Uterus (tissue), 4 donors: Measurements from ENCODE around the gene UBTFL1. TPM values are rescaled to one million over a fixed set of nuclear protein-coding genes. Genes with fewer than 3 reads are reported as not detected.

ENCODE experiments used
- DNase-seq, 2 donors: peaks; one replicate each; pipeline ENCODE4 v3.0.0-alpha.2; 2019 to 2020
- H3K27ac ChIP-seq, 2 donors: fragments of 200-600 bp; sonication (generic); 1 replicate in 1 of 2; 2 replicates in 1 of 2; pipeline ENCODE4 v1.5.1; 2016 to 2018
- H3K27me3 ChIP-seq, 2 donors: fragments of 200-600 bp; sonication (generic); one replicate each; pipeline ENCODE4 v1.5.1; 2018 to 2019; ENCODE audit warnings: control low read depth in 1 of 2
- H3K36me3 ChIP-seq, 2 donors: fragments of 200-600 bp; sonication (generic); one replicate each; pipeline ENCODE4 v1.5.1; 2019; ENCODE audit warnings: control low read depth in 1 of 2
- H3K4me1 ChIP-seq, 2 donors: fragments of 200-600 bp; sonication (generic); one replicate each; pipeline ENCODE4 v1.5.1; 2018 to 2019; ENCODE audit warnings: control low read depth in 1 of 2
- H3K4me3 ChIP-seq, 2 donors: fragments of 200-600 bp; sonication (generic); 1 replicate in 1 of 2; 2 replicates in 1 of 2; pipeline ENCODE4 v1.5.1; 2018 to 2019; ENCODE audit warnings: mild to moderate bottlenecking in 1 of 2
- H3K9me3 ChIP-seq, 2 donors: fragments of 200-600 bp; sonication (generic); one replicate each; pipeline ENCODE4 v1.5.1; 2019; ENCODE audit warnings: control low read depth in 1 of 2
- POLR2A ChIP-seq, 2 donors: fragments of 450-650 bp; IDR thresholded peaks; one replicate each; pipeline ENCODE4 v1.6.1; 2016; ENCODE audit warnings: antibody characterized with exemption in 2 of 2, mild to moderate bottlenecking in 1 of 2, moderate library complexity in 1 of 2
- intact Hi-C: fragments of 100-400 bp; cut with DNase I; formaldehyde crosslinking; loops from one replicate; pipeline ENCODE4 v1.15.1; 2023; ENCODE audit warnings: low total_unique reads
- small RNA-seq: library from RNA; depleted of rRNA; stranded (forward); fragments of <200 nt; gene quantifications from one replicate; pipeline ENCODE3, GENCODE V24; 2016
- total RNA-seq, 4 donors: library from RNA; depleted of rRNA in 3 of 4; stranded (reverse); fragments of >200 nt in 3 of 4; gene quantifications; one replicate each; pipeline versions ENCODE4 v1.1.0 to v1.2.4, GENCODE V29; 2014 to 2023
- TF ChIP-seq, protein P1 (sequence below), 4 experiments: fragments of 200-600 bp in 2 of 4; fragments of 450-650 bp in 2 of 4; sonication (generic) in 2 of 4; IDR thresholded peaks; one replicate each; pipeline ENCODE4 v1.5.1; 2016 to 2019; ENCODE audit warnings: antibody characterized with exemption in 4 of 4, mild to moderate bottlenecking in 2 of 4, moderate library complexity in 1 of 4
- donor health status: DM: yes; HTN: yes; CAD: no.

The UBTFL1 gene
- total RNA-seq, 4 donors from 2014 or later, result not detected

GRCh38 chr11:90135016-90135415 lies 49.3 kb downstream of the UBTFL1 start:
- no peak for DNase-seq
- TF ChIP-seq, protein P1, sequence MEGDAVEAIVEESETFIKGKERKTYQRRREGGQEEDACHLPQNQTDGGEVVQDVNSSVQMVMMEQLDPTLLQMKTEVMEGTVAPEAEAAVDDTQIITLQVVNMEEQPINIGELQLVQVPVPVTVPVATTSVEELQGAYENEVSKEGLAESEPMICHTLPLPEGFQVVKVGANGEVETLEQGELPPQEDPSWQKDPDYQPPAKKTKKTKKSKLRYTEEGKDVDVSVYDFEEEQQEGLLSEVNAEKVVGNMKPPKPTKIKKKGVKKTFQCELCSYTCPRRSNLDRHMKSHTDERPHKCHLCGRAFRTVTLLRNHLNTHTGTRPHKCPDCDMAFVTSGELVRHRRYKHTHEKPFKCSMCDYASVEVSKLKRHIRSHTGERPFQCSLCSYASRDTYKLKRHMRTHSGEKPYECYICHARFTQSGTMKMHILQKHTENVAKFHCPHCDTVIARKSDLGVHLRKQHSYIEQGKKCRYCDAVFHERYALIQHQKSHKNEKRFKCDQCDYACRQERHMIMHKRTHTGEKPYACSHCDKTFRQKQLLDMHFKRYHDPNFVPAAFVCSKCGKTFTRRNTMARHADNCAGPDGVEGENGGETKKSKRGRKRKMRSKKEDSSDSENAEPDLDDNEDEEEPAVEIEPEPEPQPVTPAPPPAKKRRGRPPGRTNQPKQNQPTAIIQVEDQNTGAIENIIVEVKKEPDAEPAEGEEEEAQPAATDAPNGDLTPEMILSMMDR (IDR thresholded peaks at IDR 0.05), result no peak
- TF ChIP-seq POLR2A (IDR thresholded peaks at IDR 0.05), result no peak
- Histone ChIP-seq H3K4me3 (peak overlapping the region; percentile 34 to 48), H3K27ac (peak overlapping the region; percentile 33 to 49), H3K27me3 (no peaks in the 10 kb centered on the region), H3K9me3 (no peaks in the 10 kb centered on the region), H3K36me3 (no peaks in the 10 kb centered on the region), H3K4me1 (no peaks in the 10 kb centered on the region)
- intact Hi-C loops, result no loop called here

Small RNA genes within 50 kb of the gene (small RNA-seq; reads per million reads assigned to genes)
- gene AP000827.1, result not detected
- gene RF00275, result not detected

Other genes starting within 250 kb of the UBTFL1 start
- gene TRIM64B, start 207.5 kb upstream of the UBTFL1 start, total RNA-seq, result not detected
- not detected for gene TRIM49D1, start 163.7 kb upstream of the UBTFL1 start, total RNA-seq
- gene TRIM49D2, start 161.9 kb upstream of the UBTFL1 start, total RNA-seq, result not detected
- gene TRIM64, start 119.9 kb upstream of the UBTFL1 start, total RNA-seq, result not detected
- not detected for gene TRIM49C, start 54.8 kb upstream of the UBTFL1 start, total RNA-seq
- 10 to 100 TPM in 2 of 4 donors, 1 to 10 TPM in 2; 3.5 to 74.8 (median 10.4) TPM for gene NAALAD2, start 48.7 kb downstream of the UBTFL1 start, total RNA-seq
- 100 to 1,000 TPM in 1 of 4 donors, 10 to 100 TPM in 3; 23.5 to 373 (median 58.7) TPM for gene CHORDC1, start 137.1 kb downstream of the UBTFL1 start, total RNA-seq